C4-2B (cell line): ENCODE results near the gene MIS18A.
"Not testable (repeated sequence)": the region's sequence is repeated elsewhere in the genome, so short reads cannot be mapped to it uniquely, and the experiment has no call there.

ENCODE experiments used
- H3K27ac ChIP-seq: fragments of 450-650 bp; 2 replicates; pipeline ENCODE4 v1.5.1; 2017
- CTCF ChIP-seq: fragments of 450-650 bp; conservative IDR thresholded peaks from 2 replicates; pipeline ENCODE4 v1.5.1; 2017; ENCODE audit warnings: mild to moderate bottlenecking
- ZFX ChIP-seq: fragments of 450-650 bp; IDR thresholded peaks from 2 replicates; pipeline ENCODE4 v1.6.1; 2017

The MIS18A gene

GRCh38 chr21:32312326-32312725 lies 33.5 kb upstream of the MIS18A start:
- no peak overlapping the region for H3K27ac ChIP-seq
- TF ChIP-seq CTCF, result no peak
- no peak for TF ChIP-seq ZFX

GRCh38 chr21:32311621-32312020 lies 32.8 kb upstream of the MIS18A start:
- TF ChIP-seq CTCF, result no peak
- no peak for TF ChIP-seq ZFX
- H3K27ac ChIP-seq, result no peak overlapping the region

- not testable (repeated sequence) for H3K27ac ChIP-seq
Observed at GRCh38 chr21:32310976-32311375, 32.1 kb upstream of the MIS18A start.

GRCh38 chr21:32309906-32310460 lies 31.1 kb upstream of the MIS18A start:
- TF ChIP-seq ZFX, result no peak
- no peak overlapping the region for H3K27ac ChIP-seq

- TF ChIP-seq CTCF, result no peak
- no peak for TF ChIP-seq ZFX
Observed at GRCh38 chr21:32308696-32309095, 29.8 kb upstream of the MIS18A start.

GRCh38 chr21:32307706-32308105 lies 28.9 kb upstream of the MIS18A start:
- no peak overlapping the region for H3K27ac ChIP-seq
- TF ChIP-seq ZFX (no peak), CTCF (no peak)

More at GRCh38 chr21:32308696-32309095, 29.8 kb upstream of the MIS18A start:
- H3K27ac ChIP-seq, result no peak overlapping the region

- H3K27ac ChIP-seq, result no peak overlapping the region
- TF ChIP-seq CTCF (no peak), ZFX (no peak)
Observed at GRCh38 chr21:32306021-32306780, 27.4 kb upstream of the MIS18A start.

- no peak overlapping the region for H3K27ac ChIP-seq
- no peak for TF ChIP-seq CTCF
- no peak for TF ChIP-seq ZFX
Observed at GRCh38 chr21:32304998-32305397, 26.1 kb upstream of the MIS18A start.
